HCT116 (cell line): ENCODE measurements around the gene CRTC1.

ENCODE experiments used
- CTCF ChIP-seq, 3 experiments: fragments of 200-600 bp in 1 of 3; sonication (generic) in 1 of 3; IDR thresholded peaks in 2 of 3; conservative IDR thresholded peaks in 1 of 3; 2 replicates each; pipeline ENCODE4 v1.5.1; 2012 to 2017; ENCODE audit warnings: low read depth in 2 of 3, low read length in 2 of 3, antibody characterized with exemption in 1 of 3, borderline replicate concordance in 1 of 3, control low read depth in 1 of 3, mild to moderate bottlenecking in 1 of 3, mixed read lengths in 1 of 3, mixed run types in 1 of 3, moderate library complexity in 1 of 3; ENCODE audit not compliant: insufficient read depth in 1 of 3
- ELF1 ChIP-seq: IDR thresholded peaks from 2 replicates; pipeline ENCODE4 v1.6.1; 2012; ENCODE audit warnings: low read depth, borderline replicate concordance
- JUND ChIP-seq: IDR thresholded peaks from 2 replicates; pipeline ENCODE4 v1.6.1; 2012
- ZBTB33 ChIP-seq: IDR thresholded peaks from 2 replicates; pipeline ENCODE4 v1.6.1; 2011; ENCODE audit warnings: mild to moderate bottlenecking, low read length, moderate library complexity; ENCODE audit not compliant: insufficient replicate concordance; ENCODE audit errors: extremely low read depth

DNA sequence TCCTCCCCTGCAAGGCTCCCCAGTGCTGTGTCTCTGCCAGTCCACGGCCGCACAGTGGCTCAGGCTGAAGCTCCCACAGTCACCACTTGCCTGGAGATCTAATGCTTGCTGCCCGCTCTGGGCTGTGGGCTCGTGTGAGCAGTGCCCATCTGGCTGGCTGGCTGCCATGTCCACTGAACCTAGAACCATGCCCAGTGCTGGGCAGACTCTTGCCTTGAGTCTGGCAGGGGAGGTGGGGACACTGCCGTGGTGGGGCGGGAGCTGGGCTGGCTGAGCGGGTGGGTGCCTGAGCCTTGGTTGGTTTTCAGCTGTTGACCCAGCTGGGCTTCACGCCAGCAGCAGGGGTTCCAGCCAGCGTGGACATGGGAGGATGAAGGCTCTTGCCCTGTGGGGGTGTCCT is 52.3 kb downstream of the CRTC1 start:
- no peak for TF ChIP-seq ELF1
- TF ChIP-seq ZBTB33 = no peak
- no peak for TF ChIP-seq CTCF (IDR thresholded peaks at IDR 0.05 in 2 of 3, conservative IDR thresholded peaks at IDR 0.05 in 1 of 3; ENCODE audit: borderline replicate concordance in 1 of 3, insufficient read depth in 1 of 3, low read depth in 2 of 3, low read length in 2 of 3)
- TF ChIP-seq JUND = no peak
